Coronary artery (tissue), 2 donors: ENCODE measurements around the gene OR1Q1.
"Not testable (repeated sequence)": the region's sequence is repeated elsewhere in the genome, so short reads cannot be mapped to it uniquely, and the experiment has no call there.

ENCODE experiments used
- DNase-seq: peaks from one replicate; pipeline ENCODE4 v3.0.0-alpha.2; 2017; ENCODE audit warnings: low spot score
- H3K27ac ChIP-seq, 2 donors: fragments of 200-600 bp; sonication (generic); one replicate each; pipeline ENCODE4 v1.5.1; 2016 to 2019
- H3K4me3 ChIP-seq: fragments of 200-600 bp; sonication (generic); 2 replicates; pipeline ENCODE4 v1.5.1; 2016; ENCODE audit warnings: mild to moderate bottlenecking, moderate library complexity
- TF ChIP-seq, protein P1 (sequence below): fragments of 200-600 bp; sonication (generic); IDR thresholded peaks from one replicate; pipeline ENCODE4 v1.5.1; 2019; ENCODE audit warnings: antibody characterized with exemption

Gene OR1Q1, protein sequence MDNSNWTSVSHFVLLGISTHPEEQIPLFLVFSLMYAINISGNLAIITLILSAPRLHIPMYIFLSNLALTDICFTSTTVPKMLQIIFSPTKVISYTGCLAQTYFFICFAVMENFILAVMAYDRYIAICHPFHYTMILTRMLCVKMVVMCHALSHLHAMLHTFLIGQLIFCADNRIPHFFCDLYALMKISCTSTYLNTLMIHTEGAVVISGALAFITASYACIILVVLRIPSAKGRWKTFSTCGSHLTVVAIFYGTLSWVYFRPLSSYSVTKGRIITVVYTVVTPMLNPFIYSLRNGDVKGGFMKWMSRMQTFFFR

DNA sequence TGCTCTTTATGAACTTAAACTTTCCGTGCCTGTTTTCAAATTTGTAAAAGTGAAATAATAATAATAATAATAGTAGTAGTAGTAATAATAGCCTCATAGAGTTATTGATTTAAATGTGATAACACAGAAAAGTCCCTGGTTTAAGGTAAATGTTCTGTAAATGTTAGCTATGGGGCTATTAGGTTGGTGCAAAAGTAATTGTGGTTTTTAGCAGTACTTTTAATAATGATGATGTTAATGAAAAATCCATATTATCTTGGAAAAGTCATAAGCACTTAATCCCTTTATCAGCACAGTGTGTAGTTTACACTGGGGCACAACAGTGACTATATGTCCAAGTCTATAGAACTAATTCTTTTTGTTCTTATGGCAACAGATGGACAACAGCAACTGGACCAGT lies at the start of gene OR1Q1:
Gene OR1Q1, plus strand, starts transcription at position 377 of the 400 bp plus-strand sequence. Its CDS starts 0 bp downstream, at position 377.
- Histone ChIP-seq H3K4me3 (no peak within 1 kb of the TSS), H3K27ac (no peak within 1 kb of the TSS)
- no peak for DNase-seq
- TF ChIP-seq, protein P1, sequence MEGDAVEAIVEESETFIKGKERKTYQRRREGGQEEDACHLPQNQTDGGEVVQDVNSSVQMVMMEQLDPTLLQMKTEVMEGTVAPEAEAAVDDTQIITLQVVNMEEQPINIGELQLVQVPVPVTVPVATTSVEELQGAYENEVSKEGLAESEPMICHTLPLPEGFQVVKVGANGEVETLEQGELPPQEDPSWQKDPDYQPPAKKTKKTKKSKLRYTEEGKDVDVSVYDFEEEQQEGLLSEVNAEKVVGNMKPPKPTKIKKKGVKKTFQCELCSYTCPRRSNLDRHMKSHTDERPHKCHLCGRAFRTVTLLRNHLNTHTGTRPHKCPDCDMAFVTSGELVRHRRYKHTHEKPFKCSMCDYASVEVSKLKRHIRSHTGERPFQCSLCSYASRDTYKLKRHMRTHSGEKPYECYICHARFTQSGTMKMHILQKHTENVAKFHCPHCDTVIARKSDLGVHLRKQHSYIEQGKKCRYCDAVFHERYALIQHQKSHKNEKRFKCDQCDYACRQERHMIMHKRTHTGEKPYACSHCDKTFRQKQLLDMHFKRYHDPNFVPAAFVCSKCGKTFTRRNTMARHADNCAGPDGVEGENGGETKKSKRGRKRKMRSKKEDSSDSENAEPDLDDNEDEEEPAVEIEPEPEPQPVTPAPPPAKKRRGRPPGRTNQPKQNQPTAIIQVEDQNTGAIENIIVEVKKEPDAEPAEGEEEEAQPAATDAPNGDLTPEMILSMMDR: no peak

DNA sequence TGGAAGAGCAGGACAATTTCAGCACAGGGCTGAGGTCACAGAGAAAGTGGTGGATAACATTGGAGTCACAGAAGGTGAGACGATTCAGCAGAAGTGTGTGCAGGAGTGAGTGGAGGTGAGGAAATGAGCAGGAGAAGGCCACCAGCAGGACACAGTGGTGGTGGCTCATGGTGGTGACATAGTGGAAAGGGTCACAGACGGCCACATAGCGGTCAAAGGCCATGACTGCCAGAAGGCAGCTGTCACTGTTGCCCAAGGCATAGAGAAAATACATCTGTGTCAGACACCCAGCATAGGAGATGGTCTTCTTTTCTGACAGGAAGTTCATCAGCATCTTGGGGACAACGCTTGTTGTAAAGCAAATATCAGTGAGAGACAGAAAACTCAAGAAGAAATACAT lies 46.6 kb upstream of the OR1Q1 start:
- no peak for DNase-seq
- Histone ChIP-seq H3K4me3 (no peak overlapping the region), H3K27ac (no peak overlapping the region)
- TF ChIP-seq, protein P1: no peak

DNA sequence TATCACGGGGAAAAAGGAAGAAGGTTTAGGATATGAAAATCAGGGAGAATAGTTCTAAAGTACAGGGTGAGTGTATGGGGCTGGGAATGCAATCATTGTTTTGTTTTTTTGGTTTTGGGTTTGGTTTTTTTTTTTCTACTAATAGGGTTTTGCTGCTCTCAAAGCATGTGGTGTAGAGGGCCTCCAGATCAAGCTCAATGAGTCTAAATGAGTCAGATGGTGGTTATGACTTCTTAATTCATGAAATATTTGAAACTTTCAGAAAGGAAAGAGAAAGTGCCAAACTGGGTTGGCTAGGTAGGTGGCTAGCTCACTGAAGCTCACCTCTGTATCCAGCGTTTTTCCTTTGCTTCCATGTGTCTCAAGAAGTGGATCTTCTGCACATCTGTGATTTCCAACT lies 42.1 kb upstream of the OR1Q1 start:
- TF ChIP-seq, protein P1: no peak
- no peak for DNase-seq
- Histone ChIP-seq H3K27ac (no peak overlapping the region), H3K4me3 (no peak overlapping the region)

DNA sequence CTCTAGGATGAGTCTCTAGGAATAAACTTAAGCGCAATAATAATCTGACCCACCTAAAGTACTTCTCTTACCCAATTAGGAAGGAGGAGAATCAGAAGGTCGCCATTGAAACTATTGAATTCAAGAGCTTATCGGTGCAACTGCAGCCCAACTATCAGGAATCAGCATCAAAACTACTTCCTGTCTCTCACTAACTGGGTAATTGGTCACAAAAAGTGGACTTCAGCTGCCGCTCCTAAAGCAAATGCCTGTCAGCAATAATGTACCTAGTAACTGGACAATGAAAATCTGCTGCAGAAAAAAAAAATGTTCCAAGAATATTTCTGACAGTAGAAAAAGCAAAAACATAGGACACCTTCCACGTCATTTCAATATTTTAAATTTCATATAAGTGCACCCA lies 34.7 kb upstream of the OR1Q1 start:
- no peak overlapping the region for H3K27ac ChIP-seq

DNA sequence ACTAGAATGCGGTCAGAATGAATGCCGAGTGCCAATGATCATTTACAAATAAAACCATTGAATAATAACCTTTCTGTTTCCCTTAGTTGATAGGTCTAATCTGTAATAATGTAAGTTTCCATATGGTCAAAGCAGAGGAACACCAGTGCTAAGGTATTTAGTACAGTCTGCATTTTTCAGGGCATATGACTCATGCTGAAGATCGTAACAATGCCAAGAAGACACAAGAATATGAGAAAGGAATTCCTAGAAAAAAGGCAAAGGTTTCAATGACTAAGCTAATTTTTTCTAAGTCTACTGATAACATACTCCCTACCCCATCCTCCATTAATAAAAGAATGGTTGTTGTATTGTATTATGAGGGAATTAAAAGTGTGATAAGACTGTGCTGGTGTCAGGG lies 34.2 kb upstream of the OR1Q1 start:
- Histone ChIP-seq H3K4me3 (no peak overlapping the region), H3K27ac (no peak overlapping the region)
- TF ChIP-seq, protein P1: no peak
- DNase-seq: no peak

More for the DNA sequence above, 34.7 kb upstream of the OR1Q1 start:
- H3K4me3 ChIP-seq: no peak overlapping the region
- DNase-seq: no peak
- TF ChIP-seq, protein P1: no peak

DNA sequence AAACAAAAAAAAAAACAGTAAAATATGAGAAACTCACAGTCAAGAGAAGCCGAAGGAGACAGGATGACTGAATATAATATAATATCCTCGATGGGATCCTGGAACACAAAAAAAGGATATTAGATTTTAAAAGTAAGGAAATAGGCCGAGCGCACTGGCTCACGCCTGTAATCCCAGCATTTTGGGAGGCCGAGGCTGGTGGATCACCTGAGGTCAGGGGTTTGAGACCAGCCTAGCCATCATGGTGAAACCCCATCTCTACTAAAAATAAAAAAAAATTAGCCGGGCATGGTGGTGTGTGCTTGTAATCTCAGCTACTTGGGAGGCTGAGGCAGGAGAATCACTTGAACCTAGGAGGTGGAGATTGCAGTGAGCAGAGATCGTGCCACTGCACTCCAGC lies 31.3 kb upstream of the OR1Q1 start, which contains the start of gene OR1L8:
Gene OR1L8, minus strand, starts transcription at position 101 of the 400 bp plus-strand sequence. CDS start 14,907 bp downstream, outside the sequence.
- DNase-seq, H3K27ac ChIP-seq, H3K4me3 ChIP-seq: not testable (repeated sequence)

DNA sequence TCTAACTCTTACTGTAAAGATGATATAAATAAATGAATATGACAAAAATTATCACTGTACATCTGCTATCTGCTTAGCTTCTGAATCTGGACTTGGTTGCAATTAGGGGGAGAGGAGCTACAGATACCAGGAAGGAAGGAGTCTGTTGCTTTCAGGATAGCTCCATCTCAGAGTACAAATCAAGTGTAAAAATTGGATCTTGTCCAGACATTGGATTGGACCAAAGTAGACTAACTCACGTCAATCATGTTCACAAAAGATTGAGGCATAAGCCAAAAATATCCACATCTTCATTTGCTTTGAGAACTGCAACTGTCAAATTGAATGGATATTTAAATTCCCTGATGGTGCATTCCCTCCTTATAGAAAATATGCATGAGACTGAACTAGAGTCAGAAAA lies 8.8 kb upstream of the OR1Q1 start:
- no peak overlapping the region for H3K4me3 ChIP-seq
- H3K27ac ChIP-seq: no peak overlapping the region
- TF ChIP-seq, protein P1: no peak
- DNase-seq: no peak
